HG03066 (cell line): ENCODE data around the gene SRD5A3.
"Not testable (repeated sequence)": the region's sequence is repeated elsewhere in the genome, so short reads cannot be mapped to it uniquely, and the experiment has no call there.

Experiments used
- ATAC-seq: cut with Tn5 transposase; IDR thresholded peaks from one replicate; pipeline ENCODE4 v1.9.1; 2021; ENCODE audit warnings: low read depth; ENCODE audit not compliant: unreplicated experiment

The SRD5A3 gene

DNA sequence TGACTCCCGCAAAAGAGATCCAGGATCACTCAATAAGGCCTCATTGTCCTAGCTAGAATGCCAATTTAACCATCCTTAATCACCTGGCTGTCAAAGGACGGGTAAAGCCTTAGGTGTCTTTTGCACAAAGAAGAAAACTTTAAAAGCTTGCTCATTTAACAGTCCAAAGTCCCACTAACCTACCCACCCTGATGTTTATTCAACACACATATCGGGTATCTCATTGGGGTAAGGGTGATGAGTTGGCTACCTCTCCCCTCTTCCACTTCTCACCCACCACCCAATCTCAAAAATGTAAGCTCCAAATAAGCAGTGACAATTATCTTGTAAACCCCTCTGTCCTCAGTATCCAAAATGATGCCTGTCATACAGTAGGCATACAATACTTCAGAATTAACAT lies 988 bp upstream of the SRD5A3 start:
- no peak for ATAC-seq

DNA sequence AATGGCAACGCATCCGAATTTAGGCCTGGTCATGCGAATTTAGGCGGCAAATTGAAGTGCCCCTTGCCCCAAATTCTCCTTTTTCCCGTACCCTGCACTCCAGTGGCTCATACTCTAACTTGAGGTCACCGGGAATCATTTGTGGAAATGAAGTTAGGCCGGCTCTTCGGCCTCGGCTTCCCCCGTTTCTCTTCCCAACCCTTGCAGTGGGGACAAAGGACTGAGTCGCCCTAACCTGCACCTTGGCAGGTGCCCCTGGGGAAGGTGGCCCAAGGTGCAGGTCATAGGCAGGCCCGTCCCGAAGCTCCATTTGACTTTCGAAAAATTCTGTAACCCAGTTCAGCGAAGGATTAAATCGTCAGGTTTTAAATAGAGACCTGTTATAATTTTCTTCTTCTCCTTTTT lies 811 bp downstream of the SRD5A3 start:
- ATAC-seq: peak; percentile 1

DNA sequence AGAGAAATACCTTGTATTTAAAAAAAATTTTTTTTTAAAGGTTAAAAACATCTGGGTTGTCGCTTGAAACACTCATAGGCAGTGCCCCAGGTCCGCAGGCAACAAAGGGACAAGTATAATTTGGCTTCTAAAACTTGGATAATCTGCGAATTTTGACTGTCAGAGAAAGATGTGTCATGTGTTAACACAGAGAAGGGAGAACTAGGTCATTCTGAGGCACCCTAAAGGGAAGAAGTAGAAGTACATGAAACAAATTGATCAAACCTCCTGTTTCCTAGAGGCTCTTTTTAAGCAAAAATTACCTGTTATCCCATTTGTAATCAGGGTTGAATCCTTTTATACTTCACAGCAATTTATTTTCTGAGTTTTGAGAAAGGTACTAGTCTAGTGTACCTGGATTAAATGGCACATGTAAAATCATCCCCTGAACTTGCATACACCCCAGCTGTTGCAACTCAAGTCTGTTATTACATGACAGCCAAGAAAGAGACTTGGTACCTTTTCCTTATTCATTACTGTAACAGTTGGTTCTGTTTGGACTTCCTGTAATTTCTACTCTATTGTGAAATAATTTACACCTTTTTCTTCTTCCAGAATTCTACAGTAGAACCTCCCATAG lies 1.7 kb downstream of the SRD5A3 start:
- no peak for ATAC-seq

DNA sequence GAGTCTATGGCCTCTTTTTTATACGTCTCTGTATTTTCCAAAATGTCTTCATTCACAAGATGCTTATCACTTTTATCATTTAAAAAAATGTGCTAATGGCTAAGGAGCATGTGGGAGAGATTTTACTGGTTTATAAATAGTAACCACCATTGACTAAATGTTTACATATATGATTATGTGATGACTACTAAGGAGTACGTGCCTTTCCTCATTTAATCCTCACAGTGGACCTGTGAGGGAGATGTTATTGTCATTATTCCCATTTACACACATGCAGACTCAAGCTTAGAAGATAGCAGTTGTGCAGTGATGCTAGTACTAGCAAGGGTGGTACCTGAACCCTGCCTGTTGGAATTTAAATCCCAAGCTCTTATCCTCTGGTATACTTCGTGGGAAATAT lies 2.4 kb downstream of the SRD5A3 start:
- ATAC-seq: no peak

DNA sequence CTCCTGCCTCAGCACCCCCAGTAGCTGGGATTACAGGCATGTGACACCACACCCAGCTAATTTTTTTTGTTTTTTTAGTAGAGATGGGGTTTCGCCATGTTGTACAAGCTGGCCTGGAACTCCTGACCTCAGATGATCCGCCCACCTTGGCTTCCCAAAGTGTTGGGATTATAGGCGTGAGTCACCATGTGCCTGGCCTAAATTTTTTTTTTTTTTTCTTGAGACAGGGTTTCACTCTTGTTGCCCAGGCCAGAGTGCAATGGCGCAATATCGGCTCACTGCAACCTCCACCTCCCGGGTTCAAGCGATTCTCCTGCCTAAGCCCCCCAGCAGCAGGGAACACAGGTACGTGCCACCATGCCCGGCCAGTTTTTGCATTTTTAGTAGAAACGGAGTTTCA lies 4.8 kb downstream of the SRD5A3 start:
- ATAC-seq: not testable (repeated sequence)

DNA sequence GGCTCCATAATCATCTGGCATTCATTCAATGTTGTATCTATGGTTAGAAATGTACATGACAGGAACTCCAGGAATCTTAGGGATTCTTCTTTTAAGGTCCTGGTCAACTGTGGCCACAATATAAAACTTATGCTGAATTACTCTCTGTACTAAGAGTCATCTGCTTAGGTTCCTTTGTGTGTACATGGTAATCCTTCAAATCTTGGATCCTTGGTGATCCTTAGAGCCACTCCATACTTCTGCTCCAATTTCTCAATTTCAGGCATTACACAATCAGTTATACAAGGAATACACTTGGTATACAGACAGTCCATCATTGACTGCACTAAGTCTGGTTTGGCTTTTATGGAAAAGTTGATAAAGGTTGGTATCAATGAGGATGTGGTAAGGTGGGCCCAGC lies 5.8 kb downstream of the SRD5A3 start:
- ATAC-seq: no peak

DNA sequence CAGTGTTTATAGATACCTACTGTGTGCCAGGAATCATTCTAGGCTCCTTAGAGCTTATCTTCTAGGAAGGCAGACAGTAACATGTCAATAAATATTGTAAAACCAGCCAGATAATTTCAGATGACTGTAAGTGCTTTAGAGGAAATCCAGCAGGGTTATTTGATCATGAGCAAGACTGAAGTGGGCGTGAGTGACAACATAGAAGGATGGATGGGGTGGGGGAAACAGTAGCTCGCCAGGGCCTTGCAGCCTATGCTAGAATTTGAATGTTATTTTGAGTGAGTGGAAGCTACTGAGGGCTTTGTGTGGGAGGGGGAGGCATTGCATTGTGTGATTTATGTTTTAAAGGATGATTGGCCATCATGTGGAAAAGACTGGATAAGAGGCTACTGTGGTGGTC lies 6.7 kb downstream of the SRD5A3 start:
- ATAC-seq: no peak

DNA sequence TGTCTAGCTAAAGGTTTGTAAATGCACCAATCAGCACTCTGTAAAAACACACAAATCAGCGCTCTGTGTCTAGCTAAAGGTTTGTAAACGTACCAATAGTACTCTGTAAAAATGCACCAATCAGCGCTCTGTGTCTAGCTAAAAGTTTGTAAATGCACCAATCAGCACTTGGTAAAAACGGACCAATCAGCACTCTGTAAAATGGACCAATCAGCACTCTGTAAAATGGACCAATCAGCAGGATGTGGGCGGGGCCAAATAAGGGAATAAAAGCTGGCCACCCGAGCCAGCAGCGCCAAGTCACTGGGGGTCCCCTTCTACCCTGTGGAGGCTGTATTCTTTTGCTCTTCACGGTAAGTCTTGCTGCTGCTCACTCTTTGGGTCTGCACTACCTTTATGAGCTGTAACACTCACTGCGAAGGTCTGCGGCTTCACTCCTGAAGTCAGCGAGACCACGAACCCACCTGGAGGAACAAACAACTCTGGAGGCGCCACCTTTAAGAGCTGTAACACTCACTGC lies 7.2 kb downstream of the SRD5A3 start:
- ATAC-seq: not testable (repeated sequence)

DNA sequence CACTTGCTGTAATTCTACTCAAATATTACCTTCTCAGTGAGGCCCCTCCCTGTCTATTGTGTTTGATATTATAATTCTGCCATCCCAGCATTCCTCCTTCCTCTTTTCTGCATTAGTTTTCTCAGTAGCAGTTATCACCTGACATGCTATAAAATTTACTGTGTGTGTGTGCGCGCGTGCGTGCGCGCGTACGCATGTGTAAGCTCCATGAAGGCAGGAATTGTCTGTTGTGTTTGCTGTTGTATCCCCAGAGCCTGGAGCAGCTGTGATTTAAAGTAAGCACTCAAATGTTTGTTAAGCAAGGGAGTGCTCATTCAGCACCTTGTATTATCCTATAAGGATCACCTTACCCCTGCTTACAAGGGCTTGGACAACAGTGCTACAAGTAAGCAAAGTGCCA lies 8.6 kb downstream of the SRD5A3 start:
- no peak for ATAC-seq

DNA sequence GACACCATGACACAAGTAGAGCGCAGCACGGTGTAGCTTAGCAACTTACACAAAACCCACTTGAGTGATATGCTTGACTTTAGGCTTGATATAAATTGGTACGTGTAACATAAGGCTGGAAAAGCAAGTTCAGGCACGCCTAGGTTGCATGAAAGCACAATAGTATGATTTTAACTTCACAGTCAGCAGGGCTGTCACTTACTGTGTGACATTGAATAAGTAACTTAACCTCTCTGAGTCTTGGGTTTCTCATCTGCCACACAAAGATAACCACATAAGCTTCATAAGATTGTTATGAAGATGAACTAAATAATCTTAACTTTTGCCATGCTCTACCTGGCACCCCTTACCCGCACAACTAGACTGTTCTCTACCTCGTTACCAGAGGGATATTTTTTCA lies 9.5 kb downstream of the SRD5A3 start:
- ATAC-seq: no peak

DNA sequence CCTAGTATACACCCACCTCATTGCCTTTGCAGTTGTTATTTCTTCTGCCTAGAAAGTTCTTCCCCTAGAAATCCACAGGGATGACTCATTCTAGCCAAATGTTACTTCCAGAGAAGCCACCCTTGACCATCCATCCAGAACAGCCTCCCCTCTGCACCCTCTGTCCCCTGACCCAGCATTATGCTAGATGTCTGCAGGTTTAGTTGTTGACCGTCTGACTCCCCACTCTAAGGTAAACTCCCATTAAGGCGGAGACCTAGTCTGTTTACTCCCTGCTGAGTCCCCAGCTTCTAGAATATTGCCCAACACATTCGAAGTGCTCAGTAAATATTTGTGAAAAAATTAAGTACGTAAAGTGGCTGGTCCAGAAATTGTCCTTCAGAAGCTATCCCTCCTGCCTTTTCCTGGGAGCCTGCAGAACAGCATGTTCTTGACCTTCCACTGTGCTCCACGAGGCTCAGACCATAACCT lies 11.0 kb downstream of the SRD5A3 start:
- ATAC-seq: no peak

DNA sequence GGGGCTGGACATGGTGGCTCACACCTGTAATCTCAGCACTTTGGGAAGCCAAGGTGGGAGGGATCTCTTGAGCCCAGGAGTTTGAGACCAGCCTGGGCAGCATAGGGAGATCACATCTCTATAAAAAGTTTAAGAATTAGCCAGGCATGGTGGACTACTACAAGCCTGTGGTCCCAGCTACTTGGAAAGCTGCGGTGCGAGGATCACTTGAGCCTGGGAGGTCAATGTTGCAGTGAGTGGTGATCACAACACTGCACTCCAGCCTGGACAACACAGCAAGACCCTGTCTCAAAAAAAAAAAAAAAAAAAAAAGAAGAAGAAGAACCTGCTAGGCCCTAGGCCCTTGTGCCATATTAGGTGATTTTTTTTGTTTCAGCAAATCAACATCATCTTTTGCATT lies 12.2 kb downstream of the SRD5A3 start:
- ATAC-seq: no peak

DNA sequence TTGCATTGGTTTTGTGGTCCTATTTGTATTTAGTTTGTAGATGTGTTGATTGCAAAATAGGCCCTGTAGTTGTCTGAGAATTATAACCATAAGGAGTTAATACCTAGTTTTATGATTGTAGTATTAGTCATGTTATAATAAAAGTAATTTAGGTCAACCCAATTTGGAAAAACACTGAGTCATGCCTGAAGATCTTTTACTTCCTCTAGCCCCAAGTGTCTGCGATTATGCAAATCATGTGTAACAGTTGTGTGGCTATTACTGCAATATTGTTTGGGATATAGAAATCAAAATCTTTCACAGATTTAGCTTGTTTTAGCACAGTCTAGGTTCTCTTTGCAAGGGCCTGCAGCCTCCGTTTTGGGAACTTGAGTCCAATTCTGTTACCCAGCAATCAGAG lies 12.6 kb downstream of the SRD5A3 start:
- peak; percentile 66 for ATAC-seq

DNA sequence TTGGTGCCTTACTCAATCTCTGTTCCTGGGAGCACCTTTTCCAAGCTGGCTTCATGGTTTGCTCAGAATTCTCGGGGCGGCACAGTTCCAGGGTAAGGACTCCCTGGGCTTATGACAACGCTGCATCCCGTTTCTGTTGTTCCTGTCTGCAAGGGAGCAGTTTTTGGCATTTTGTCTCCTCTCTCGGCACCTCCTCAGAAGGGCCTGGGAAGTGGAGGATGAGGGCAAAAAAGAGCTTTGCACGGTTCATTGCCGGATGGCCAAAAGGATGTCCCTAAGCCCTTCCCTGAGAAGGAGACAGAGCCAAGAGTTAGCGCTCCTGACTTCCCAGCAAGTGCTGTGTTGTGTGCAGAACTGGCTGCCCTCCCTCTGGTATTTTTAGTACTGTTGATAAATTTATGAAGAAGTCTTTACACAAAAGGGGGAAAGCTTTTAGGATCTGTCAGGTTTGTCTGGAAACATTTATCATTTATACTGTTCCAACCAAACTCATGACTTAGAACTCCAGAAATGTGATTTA lies 13.4 kb downstream of the SRD5A3 start:
- ATAC-seq: no peak

DNA sequence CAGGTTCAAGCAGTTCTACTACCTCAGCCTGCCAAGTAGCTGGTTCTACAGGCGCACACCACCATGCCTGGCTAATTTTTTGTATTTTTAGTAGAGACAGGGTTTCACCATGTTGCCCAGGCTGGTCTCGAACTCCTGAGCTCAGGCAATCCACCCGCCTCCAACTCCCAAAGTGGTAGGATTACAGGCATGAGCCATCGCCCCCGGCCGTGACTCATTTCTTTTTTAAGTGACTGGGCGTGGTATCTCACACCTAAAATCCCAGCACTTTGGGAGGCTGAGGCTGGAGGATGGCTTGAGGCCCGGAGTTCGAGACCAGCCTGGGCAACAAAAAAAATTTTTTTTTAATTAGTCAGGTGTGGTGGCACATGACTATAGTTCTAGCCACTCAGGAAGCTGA lies 16.9 kb downstream of the SRD5A3 start:
- ATAC-seq: not testable (repeated sequence)

DNA sequence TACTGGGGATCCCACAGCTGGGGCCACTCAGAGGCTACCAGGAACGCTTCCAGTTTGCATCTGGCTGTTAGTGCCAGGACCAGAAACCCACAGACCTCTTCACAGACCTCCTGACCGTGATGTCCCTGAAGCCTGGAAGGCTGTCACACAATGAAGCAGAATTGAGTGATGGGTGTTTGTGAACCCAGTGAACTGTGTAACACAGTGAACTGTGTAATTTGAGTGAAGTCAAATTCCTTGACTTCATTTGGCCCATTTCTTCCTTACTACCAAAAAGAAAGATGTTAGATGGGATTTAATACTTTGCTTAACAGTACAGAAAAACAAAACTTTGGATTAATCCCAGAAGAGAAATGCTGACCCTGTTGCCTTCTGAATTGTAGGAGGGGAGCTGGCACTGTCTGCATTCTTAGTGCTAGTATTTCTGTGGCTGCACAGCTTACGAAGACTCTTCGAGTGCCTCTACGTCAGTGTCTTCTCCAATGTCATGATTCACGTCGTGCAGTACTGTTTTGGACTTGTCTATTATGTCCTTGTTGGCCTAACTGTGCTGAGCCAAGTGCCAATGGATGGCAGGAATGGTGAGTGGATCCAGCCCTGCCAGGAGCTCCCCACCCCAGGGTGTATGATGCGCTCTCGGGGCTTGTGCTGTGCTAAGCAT lies 17.8 kb downstream of the SRD5A3 start:
- no peak for ATAC-seq

DNA sequence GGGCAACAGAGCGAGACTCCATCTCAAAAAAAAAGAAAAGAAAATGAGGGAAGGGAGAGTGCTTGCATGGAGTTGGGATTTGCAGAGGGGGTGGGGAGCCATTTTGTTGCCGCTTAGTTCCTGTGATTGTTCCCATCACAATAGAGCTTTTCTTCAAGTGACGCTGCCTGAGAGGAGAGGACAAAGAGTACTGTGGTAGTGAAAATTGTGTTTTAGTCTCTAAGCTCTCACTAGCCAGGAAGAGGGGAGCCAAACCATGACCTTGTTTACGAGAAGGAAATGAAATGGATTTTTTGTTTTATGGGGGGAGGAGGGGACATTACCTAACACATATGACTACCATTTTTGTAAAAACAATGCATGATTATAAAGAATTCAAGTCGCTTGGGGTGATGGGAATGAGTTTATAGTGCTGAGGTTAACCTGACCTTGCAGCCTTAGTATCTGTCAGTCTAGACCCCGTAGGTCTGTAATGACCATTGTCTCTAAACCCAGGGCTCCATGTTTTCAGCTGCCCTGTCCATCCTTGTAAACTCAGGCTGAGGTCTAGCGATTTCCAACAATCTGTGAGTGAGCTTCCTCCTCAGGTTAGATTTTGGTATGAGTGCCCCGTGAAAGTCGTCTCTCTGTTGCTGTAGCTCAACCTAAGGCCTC lies 18.8 kb downstream of the SRD5A3 start:
- no peak for ATAC-seq

DNA sequence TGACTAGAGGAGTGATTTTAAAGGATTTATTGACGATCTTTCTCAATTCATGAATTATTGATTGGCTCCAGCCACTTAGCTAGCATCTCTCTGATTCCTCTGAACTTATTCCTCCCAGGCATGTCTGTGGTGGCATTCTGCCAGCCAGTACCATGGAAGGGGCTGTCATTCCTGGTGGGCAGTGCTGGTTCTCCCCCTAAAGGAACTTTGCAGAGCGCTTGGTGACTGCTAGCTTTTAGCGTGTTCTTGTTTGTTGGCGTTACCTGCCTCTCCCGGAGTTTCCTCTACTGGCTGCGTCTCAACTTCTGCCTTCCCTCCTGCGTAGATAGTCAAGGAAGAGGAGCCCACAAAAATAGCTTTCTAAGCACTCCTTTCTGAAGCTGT lies 19.3 kb downstream of the SRD5A3 start:
- no peak for ATAC-seq

DNA sequence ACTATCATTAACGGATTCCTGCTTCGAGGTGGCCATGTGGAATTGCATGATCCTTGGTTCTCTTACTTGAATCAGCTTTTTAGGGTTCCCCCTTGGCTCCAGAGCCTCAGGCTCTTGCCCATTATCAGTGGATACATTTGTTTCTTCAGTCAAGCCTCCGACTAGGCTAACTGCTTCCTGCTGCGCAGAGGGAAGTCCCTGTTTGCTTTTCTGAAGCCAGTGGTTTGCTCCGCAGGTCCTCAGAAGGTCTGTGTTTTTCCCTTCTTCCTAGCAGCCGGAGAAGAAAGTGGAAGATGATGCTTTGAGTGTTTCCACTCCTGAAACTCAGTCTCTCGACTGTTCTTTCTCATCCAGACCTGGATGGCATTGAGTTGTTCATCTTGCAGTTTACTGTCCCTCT lies 20.6 kb downstream of the SRD5A3 start:
- no peak for ATAC-seq

DNA sequence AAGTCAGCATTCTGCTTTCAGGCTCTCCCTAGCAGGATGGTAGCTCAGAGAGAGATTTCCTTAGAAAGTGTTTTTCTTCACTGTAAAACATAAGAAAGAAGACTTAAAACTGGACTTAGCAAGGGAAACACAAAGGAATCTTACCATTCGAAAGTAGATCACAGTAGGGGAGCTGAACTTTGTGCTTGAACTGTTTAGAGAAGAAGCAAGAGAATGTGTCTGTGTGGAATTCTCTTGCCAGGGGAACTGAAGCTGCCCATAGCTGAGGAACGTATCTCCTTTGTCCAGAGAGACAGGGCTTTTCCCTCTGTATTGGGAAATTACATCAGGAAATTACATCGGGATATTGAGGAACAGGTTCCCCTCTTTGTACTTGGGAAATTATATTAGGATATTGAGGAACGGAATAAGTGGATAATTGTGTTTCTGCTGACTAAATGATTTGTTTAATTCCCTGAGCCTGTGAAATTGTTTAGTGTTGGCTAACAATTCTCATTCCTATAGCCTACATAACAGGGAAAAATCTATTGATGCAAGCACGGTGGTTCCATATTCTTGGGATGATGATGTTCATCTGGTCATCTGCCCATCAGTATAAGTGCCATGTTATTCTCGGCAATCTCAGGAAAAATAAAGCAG lies 21.2 kb downstream of the SRD5A3 start:
- ATAC-seq: no peak

DNA sequence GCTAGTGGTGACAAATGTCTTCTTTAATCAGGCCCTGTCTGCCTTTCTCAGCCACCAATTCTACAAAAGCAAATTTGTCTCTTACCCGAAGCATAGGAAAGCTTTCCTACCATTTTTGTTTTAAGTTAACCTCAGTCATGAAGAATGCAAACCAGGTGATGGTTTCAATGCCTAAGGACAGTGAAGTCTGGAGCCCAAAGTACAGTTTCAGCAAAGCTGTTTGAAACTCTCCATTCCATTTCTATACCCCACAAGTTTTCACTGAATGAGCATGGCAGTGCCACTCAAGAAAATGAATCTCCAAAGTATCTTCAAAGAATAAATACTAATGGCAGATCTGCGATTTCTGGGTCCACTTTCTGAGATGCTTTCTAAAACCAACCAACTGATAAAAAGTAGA lies 23.9 kb downstream of the SRD5A3 start:
- ATAC-seq: no peak
